ENCODE results near the gene SEC16A.

The SEC16A gene

DNA sequence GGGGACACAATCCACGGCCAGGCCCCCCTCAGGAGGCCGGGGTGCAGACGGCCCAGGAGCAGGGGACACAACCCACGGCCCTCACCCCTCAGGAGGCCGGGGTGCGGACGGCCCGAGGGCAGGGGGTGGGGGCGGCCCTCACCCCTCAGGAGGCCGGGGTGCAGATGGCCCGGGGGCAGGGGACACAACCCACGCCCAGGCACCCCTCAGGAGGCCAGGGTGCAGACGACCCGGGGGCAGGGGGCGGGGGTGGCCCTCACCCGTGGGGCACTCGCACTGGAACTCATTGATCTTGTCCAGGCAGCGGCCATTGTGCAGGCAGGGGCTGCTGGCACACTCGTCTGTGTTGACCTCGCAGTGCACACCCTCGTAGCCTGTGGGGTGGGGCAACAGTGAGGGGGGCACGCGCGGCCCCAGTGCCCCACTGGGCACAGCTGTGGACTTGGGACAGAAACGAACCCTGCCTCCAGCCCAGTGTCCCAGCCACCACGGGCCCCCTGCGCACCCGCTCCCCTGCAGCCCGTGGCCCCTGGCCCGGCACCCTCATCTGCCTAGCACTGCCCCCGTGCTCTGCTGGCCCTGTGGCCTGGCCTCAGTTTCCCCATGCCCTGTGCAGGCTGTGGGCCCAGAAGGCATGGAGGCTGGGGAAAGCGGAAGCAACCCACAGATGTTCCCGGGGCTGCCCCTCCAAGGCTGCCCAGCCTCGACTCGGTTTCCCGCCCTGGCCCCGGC lies 34.3 kb upstream of the SEC16A start:
- H3K4me3 ChIP-seq (ENCODE audit: low read depth, low read length): no peak overlapping the region
- DNase-seq (ENCODE audit: low read depth): no peak
- TF ChIP-seq, protein P1, sequence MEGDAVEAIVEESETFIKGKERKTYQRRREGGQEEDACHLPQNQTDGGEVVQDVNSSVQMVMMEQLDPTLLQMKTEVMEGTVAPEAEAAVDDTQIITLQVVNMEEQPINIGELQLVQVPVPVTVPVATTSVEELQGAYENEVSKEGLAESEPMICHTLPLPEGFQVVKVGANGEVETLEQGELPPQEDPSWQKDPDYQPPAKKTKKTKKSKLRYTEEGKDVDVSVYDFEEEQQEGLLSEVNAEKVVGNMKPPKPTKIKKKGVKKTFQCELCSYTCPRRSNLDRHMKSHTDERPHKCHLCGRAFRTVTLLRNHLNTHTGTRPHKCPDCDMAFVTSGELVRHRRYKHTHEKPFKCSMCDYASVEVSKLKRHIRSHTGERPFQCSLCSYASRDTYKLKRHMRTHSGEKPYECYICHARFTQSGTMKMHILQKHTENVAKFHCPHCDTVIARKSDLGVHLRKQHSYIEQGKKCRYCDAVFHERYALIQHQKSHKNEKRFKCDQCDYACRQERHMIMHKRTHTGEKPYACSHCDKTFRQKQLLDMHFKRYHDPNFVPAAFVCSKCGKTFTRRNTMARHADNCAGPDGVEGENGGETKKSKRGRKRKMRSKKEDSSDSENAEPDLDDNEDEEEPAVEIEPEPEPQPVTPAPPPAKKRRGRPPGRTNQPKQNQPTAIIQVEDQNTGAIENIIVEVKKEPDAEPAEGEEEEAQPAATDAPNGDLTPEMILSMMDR (conservative IDR thresholded peaks at IDR 0.05; ENCODE audit: low read depth, low read length): no peak

DNA sequence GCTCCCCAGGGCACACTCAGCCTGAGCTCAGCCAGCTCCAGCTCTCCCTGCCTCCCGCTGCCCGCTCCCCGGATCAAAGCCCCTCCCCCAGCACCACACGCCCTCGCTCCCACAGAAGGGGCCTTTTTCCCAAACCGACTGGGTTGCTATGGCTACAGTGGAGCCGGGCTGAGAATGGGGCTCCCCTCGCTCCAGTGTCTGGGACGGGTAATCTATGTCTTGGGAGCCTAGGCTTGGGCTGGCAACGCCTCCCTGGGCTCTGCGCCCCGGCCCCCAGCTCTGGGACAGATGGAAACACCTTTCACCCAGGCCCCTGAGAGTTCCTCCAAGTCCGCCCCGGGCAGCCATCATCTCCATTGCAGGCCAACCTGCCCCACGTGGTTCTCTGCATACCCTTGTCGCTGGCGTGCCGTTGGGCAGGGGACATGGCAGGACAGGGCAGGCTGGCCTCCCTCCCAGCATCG lies 33.4 kb upstream of the SEC16A start:
- no peak overlapping the region for H3K4me3 ChIP-seq (ENCODE audit: low read depth, low read length)
- DNase-seq (ENCODE audit: low read depth): no peak
- TF ChIP-seq, protein P1 (conservative IDR thresholded peaks at IDR 0.05; ENCODE audit: low read depth, low read length): no peak

DNA sequence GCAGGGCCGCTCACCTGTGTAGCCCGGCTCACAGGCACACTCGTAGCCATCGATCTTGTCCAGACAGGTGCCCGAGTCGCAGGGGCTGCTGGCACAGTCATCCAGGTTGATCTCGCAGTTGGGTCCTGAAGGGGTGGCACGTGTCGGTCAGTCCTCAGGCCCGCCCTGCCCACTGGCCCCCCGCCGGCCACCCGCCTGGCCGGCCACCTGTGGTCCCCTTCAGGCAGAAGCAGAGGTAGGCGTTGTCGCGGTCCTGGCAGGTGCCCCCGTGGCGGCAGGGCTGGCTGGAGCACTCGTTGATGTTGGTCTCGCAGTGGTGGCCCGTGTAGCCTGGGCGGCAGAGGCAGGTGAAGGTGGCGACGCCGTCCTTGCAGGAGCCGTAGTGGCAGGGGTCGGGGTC lies 32.4 kb upstream of the SEC16A start:
- DNase-seq (ENCODE audit: low read depth): no peak
- TF ChIP-seq, protein P1 (conservative IDR thresholded peaks at IDR 0.05; ENCODE audit: low read depth, low read length): no peak
- H3K4me3 ChIP-seq (ENCODE audit: low read depth, low read length): no peak overlapping the region

DNA sequence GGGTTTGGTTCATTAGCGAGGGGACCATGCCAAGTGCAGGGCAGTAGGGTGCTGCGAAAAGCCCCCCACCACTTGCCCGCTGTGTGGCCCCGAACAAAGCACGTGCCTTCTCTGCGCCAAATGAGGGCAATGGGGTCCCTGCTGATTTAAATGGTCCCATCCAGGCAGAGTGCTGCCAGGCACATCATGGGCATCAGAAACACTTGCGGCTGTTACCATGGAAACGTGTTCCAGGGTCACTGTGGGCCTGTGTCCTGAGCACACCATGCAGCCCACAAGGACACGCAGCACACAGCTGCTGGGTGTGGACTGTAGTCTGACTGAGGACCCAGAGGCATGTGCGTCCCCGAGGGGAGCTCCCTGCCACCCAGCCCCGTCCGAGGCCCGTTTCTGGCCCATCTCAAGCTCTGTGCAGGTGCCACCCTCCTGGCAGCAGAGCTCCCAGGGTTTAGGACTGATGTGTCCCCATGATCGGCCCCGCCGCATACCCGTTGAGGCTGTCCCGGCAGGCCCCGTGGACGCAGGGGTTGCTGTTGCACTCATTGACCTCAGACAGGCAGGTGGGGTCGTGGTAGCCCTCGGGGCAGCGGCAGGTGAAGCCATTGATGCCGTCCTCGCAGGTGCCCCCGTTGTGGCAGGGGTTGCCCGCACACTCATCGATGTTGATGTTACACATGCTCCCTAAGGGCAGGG lies 31.3 kb upstream of the SEC16A start:
- H3K4me3 ChIP-seq (ENCODE audit: low read depth, low read length): no peak overlapping the region
- no peak for DNase-seq (ENCODE audit: low read depth)
- TF ChIP-seq, protein P1 (conservative IDR thresholded peaks at IDR 0.05; ENCODE audit: low read depth, low read length): no peak

DNA sequence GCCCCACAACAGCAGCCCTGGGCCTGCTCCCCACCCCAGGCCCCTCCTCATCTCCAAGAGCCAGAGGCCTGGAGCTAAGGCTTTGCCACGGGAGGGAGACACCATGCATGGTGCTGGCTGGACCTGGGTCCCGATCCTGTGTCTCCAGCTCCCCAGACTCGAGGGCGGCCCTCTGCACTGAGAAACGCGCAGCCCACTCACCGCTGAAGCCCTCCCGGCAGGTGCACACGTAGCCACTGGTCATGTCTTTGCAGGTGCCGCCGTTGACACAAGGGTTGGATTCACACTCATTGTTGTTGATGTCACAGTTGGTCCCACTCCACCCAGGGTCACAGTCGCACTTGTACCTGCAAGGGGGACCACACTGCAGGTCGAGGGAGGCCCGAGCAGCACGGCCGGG lies 30.4 kb upstream of the SEC16A start:
- H3K4me3 ChIP-seq (ENCODE audit: low read depth, low read length): no peak overlapping the region
- TF ChIP-seq, protein P1 (conservative IDR thresholded peaks at IDR 0.05; ENCODE audit: low read depth, low read length): no peak
- DNase-seq (ENCODE audit: low read depth): no peak

DNA sequence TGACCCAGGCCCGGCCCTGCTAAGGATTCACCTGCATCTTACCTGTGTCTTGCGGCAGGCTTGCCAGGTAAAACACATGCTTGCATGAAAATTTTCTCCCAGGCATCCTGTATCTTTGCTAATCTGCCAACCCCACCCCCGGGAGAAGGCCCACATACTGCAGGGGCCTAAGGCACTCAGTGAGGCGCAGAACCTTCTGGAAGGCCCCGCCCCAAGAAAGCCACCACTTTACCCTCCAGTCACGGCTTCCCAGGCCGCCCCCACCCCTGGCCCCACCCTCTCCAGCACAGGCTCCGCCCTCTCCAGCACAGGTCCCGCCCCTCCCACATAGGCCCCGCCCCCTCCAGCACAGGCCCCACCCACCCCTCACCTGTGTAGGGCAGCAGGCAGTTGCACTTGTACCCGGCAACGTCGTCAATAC lies 29.8 kb upstream of the SEC16A start:
- no peak overlapping the region for H3K4me3 ChIP-seq (ENCODE audit: low read depth, low read length)
- TF ChIP-seq, protein P1 (conservative IDR thresholded peaks at IDR 0.05; ENCODE audit: low read depth, low read length): no peak
- DNase-seq (ENCODE audit: low read depth): no peak

All from choroid plexus epithelial cell (primary cell).